ENCODE data around the gene RIPOR3.

The RIPOR3 gene

GRCh38 chr20:50586531-50587232 lies 104.7 kb downstream of the RIPOR3 start:
- DNase-seq, result no peak

GRCh38 chr20:50585678-50586077 lies 105.7 kb downstream of the RIPOR3 start:
- no peak for DNase-seq

GRCh38 chr20:50585214-50585613 lies 106.1 kb downstream of the RIPOR3 start:
- no peak for DNase-seq

GRCh38 chr20:50584687-50585086 lies 106.7 kb downstream of the RIPOR3 start:
- no peak for DNase-seq

GRCh38 chr20:50583442-50584150 lies 107.7 kb downstream of the RIPOR3 start:
- DNase-seq, result no peak

GRCh38 chr20:50582591-50583234 lies 108.6 kb downstream of the RIPOR3 start:
- DNase-seq, result no peak

GRCh38 chr20:50582092-50582491 lies 109.2 kb downstream of the RIPOR3 start:
- no peak for DNase-seq

GRCh38 chr20:50580842-50581544 lies 110.3 kb downstream of the RIPOR3 start:
- no peak for DNase-seq

GRCh38 chr20:50580016-50580747 lies 111.2 kb downstream of the RIPOR3 start:
- peak; percentile 47 for DNase-seq

GRCh38 chr20:50579511-50579910 lies 111.8 kb downstream of the RIPOR3 start:
- DNase-seq, result no peak

- DNase-seq, result no peak
Measured at GRCh38 chr20:50578778-50579165, 112.6 kb downstream of the RIPOR3 start.

GRCh38 chr20:50578061-50578777 lies 113.1 kb downstream of the RIPOR3 start:
- DNase-seq, result no peak

GRCh38 chr20:50577175-50578018 lies 113.9 kb downstream of the RIPOR3 start:
- DNase-seq, result no peak

- peak; percentile 52 for DNase-seq
Measured at GRCh38 chr20:50575865-50576720, 115.2 kb downstream of the RIPOR3 start.

- DNase-seq, result no peak
Measured at GRCh38 chr20:50574586-50574985, 116.8 kb downstream of the RIPOR3 start.

GRCh38 chr20:50574108-50574507 lies 117.2 kb downstream of the RIPOR3 start:
- no peak for DNase-seq

- no peak for DNase-seq
Measured at GRCh38 chr20:50572938-50573777, 118.2 kb downstream of the RIPOR3 start.

GRCh38 chr20:50571466-50571865 lies 119.9 kb downstream of the RIPOR3 start:
- DNase-seq, result no peak
